Stomach (tissue), 9 donors: ENCODE results near the gene MAB21L4. TPM values are rescaled to one million over a fixed set of nuclear protein-coding genes. Genes with fewer than 3 reads are reported as not detected.

ENCODE experiments used
- DNase-seq, 2 donors: peaks; one replicate each; pipeline versions ENCODE4 v3.0.0 to v3.0.0-alpha.2; 2013 to 2019
- H3K27ac ChIP-seq, 5 donors: fragments of 200-600 bp in 4 of 5; sonication (generic) in 4 of 5; one replicate each; pipeline ENCODE4 v1.5.1; 2013 to 2019; ENCODE audit warnings: mild to moderate bottlenecking in 1 of 5, moderate library complexity in 1 of 5
- H3K27me3 ChIP-seq, 3 donors: fragments of 200-600 bp; sonication (generic); one replicate each; pipeline ENCODE4 v1.5.1; 2017 to 2019; ENCODE audit warnings: mixed run types in 1 of 3
- H3K36me3 ChIP-seq, 4 donors: fragments of 200-600 bp; sonication (generic); 1 replicate in 3 of 4; 2 replicates in 1 of 4; pipeline ENCODE4 v1.5.1; 2016 to 2019
- H3K4me1 ChIP-seq, 4 donors: fragments of 200-600 bp; sonication (generic); one replicate each; pipeline ENCODE4 v1.5.1; 2016 to 2019
- H3K4me3 ChIP-seq, 4 donors: fragments of 200-600 bp; sonication (generic) in 3 of 4; one replicate each; pipeline ENCODE4 v1.5.1; 2016 to 2019; ENCODE audit warnings: mild to moderate bottlenecking in 1 of 4
- H3K9me3 ChIP-seq, 4 donors: fragments of 200-600 bp; sonication (generic); one replicate each; pipeline ENCODE4 v1.5.1; 2016 to 2019
- CTCF ChIP-seq, 7 experiments: fragments of 450-650 bp in 4 of 7; fragments of 200-600 bp in 3 of 7; sonication (generic) in 3 of 7; IDR thresholded peaks; one replicate each; pipeline ENCODE4 v1.5.1; 2016 to 2019; ENCODE audit warnings: antibody characterized with exemption in 7 of 7, control low read depth in 2 of 7, mild to moderate bottlenecking in 1 of 7
- EP300 ChIP-seq: sonication (generic); formaldehyde crosslinking; IDR thresholded peaks from one replicate; pipeline ENCODE4 v1.6.1; 2017; ENCODE audit warnings: antibody characterized with exemption
- POLR2A ChIP-seq, 4 donors: fragments of 450-650 bp; IDR thresholded peaks; one replicate each; pipeline ENCODE4 v1.6.1; 2016; ENCODE audit warnings: antibody characterized with exemption in 4 of 4, control low read depth in 2 of 4, mild to moderate bottlenecking in 1 of 4, moderate library complexity in 1 of 4
- POLR2AphosphoS5 ChIP-seq, 3 donors: sonication (generic); formaldehyde crosslinking; IDR thresholded peaks; one replicate each; pipeline ENCODE4 v1.6.1; 2016; ENCODE audit warnings: antibody characterized with exemption in 3 of 3
- WGBS, 5 donors: extraction: QIAGEN DNeasy Blood & Tissue Kit in 3 of 5; methylation state at CpG; one replicate each; pipeline versions ENCODE4 v1.1.5 to v1.1.7; 2013 to 2018; 5-methylcytosine and 5-hydroxymethylcytosine counted together
- intact Hi-C: fragments of 100-400 bp; cut with DNase I; formaldehyde crosslinking; loops from one replicate; pipeline ENCODE4 v1.15.1; 2023; ENCODE audit warnings: low total_unique reads
- polyA plus RNA-seq, 3 donors: library from polyadenylated mRNA; stranded (reverse); fragments of 200-250 nt; gene quantifications; one replicate each; pipeline ENCODE4 v1.2.3, GENCODE V29; 2013
- total RNA-seq, 5 donors: library from RNA; depleted of rRNA; stranded (reverse); fragments of >200 nt; gene quantifications; one replicate each; pipeline versions ENCODE4 v1.1.0 to v1.2.3, GENCODE V29; 2014 to 2016
- donor health status: healthy with polysubstance abuse.
- donor health status: Bipolar disorder and iron deficiency.
- donor health status: healthy.

Gene MAB21L4
- total and polyA plus RNA-seq, 8 donors, result 0.45 to 48.9 (median 5.4) TPM; not detected in 2

GRCh38 chr2:240902615-240903041 lies 6.7 kb upstream of the MAB21L4 start:
- Histone ChIP-seq H3K27me3 (peaks cover 0 to 23% (median 0%) of the 10 kb centered on the region in 3 donors), H3K4me1 (peaks cover 0 to 21% (median 6%) of the 10 kb centered on the region in 4 donors), H3K9me3 (no peaks in the 10 kb centered on the region), H3K4me3 (no peak overlapping the region), H3K36me3 (no peaks in the 10 kb centered on the region), H3K27ac (no peak overlapping the region)
- intact Hi-C loops, result no loop called here
- 30 to 66% (median 40%) methylated on average over 5 to 7 of the region's 7 CpGs for WGBS, 5 donors
- no peak for TF ChIP-seq CTCF (IDR thresholded peaks at IDR 0.05)
- no peak for TF ChIP-seq EP300
- TF ChIP-seq POLR2AphosphoS5 (IDR thresholded peaks at IDR 0.05), result no peak
- TF ChIP-seq POLR2A (IDR thresholded peaks at IDR 0.05), result no peak
- DNase-seq, result no peak

GRCh38 chr2:240901986-240902614 lies 6.1 kb upstream of the MAB21L4 start:
- WGBS, 5 donors, result 78 to 93% (median 83%) methylated on average over 11 to 14 of the region's 14 CpGs
- no peak for DNase-seq
- Histone ChIP-seq H3K27ac (no peak overlapping the region), H3K27me3 (peaks cover 0 to 22% (median 0%) of the 10 kb centered on the region in 3 donors), H3K36me3 (no peaks in the 10 kb centered on the region), H3K9me3 (no peaks in the 10 kb centered on the region), H3K4me3 (no peak overlapping the region), H3K4me1 (peaks cover 0 to 26% (median 6%) of the 10 kb centered on the region in 4 donors)
- intact Hi-C loops, result no loop called here
- TF ChIP-seq POLR2AphosphoS5 (IDR thresholded peaks at IDR 0.05) (no peak), POLR2A (IDR thresholded peaks at IDR 0.05) (no peak), CTCF (IDR thresholded peaks at IDR 0.05) (no peak), EP300 (no peak)

GRCh38 chr2:240900141-240900860 lies 4.3 kb upstream of the MAB21L4 start:
- Histone ChIP-seq H3K27ac (no peak overlapping the region), H3K36me3 (no peaks in the 10 kb centered on the region), H3K4me1 (peaks cover 0 to 33% (median 12%) of the 10 kb centered on the region in 4 donors), H3K4me3 (no peak overlapping the region), H3K27me3 (peaks cover 0 to 15% (median 0%) of the 10 kb centered on the region in 3 donors), H3K9me3 (no peaks in the 10 kb centered on the region)
- DNase-seq, result no peak
- WGBS, 5 donors, result 87 to 92% (median 89%) methylated on average over 27 of the region's 27 CpGs
- no peak for TF ChIP-seq POLR2AphosphoS5 (IDR thresholded peaks at IDR 0.05)
- TF ChIP-seq POLR2A (IDR thresholded peaks at IDR 0.05), result no peak
- TF ChIP-seq EP300, result no peak
- no peak for TF ChIP-seq CTCF (IDR thresholded peaks at IDR 0.05)
- intact Hi-C loops, result no loop called here

- Histone ChIP-seq H3K27me3 (peaks cover 0 to 12% (median 0%) of the 10 kb centered on the region in 3 donors), H3K9me3 (no peaks in the 10 kb centered on the region), H3K27ac (peak overlapping the region in 1 of 5 donors; percentile 51), H3K4me1 (peaks cover 0 to 33% (median 12%) of the 10 kb centered on the region in 4 donors), H3K36me3 (no peaks in the 10 kb centered on the region), H3K4me3 (no peak overlapping the region)
- TF ChIP-seq POLR2A (IDR thresholded peaks at IDR 0.05) (no peak), CTCF (IDR thresholded peaks at IDR 0.05) (no peak), EP300 (no peak), POLR2AphosphoS5 (IDR thresholded peaks at IDR 0.05) (no peak)
- 89 to 100% (median 93%) methylated on average over 2 to 19 of the region's 19 CpGs for WGBS, 5 donors
- intact Hi-C loops, result no loop called here
- no peak for DNase-seq
These were observed 3.5 kb upstream of the MAB21L4 start for GRCh38 chr2:240899468-240899865.
